Measurements from ENCODE around the gene NDUFAF4.

- TF ChIP-seq CTCF (tag by site-specific recombination; IDR thresholded peaks at IDR 0.05) (no peak), BCL11A (tag by site-specific recombination; IDR thresholded peaks at IDR 0.05; ENCODE audit: low read depth) (no peak)
Observed at GRCh38 chr6:96911751-96912150, 14.1 kb upstream of the NDUFAF4 start.
